ENCODE measurements around the gene SPC25. TPM values are rescaled to one million over a fixed set of nuclear protein-coding genes. Genes with fewer than 3 reads are reported as not detected.

The SPC25 gene
- total RNA-seq, 1 donor from 2014 or later: 8.2 TPM

- DNase-seq: no peak
Measured at GRCh38 chr2:168835969-168836368, 54.3 kb downstream of the SPC25 start.

GRCh38 chr2:168831662-168832061 lies 58.6 kb downstream of the SPC25 start:
- DNase-seq: no peak

- DNase-seq: no peak
Measured at GRCh38 chr2:168830958-168831357, 59.3 kb downstream of the SPC25 start.

- DNase-seq: no peak
Measured at GRCh38 chr2:168825126-168825525, 65.1 kb downstream of the SPC25 start.

- no peak for DNase-seq
Measured at GRCh38 chr2:168821992-168822391, 68.2 kb downstream of the SPC25 start.

- DNase-seq: no peak
Measured at GRCh38 chr2:168821577-168821976, 68.7 kb downstream of the SPC25 start.

Other genes with a start within 250 kb of the SPC25 start
- gene NOSTRIN, start 87.8 kb downstream of the SPC25 start, total RNA-seq: 9.4 TPM
- not detected for gene G6PC2, start 10.9 kb upstream of the SPC25 start, total RNA-seq
- gene ABCB11, start 140.9 kb upstream of the SPC25 start, total RNA-seq: 0.79 TPM
- 1.6 TPM for gene DHRS9, start 179.1 kb upstream of the SPC25 start, total RNA-seq